ENCODE results near the gene MAPRE3. TPM values are rescaled to one million over a fixed set of nuclear protein-coding genes. Genes with fewer than 3 reads are reported as not detected.
A peak's percentile ranks its signal among the peaks of the same experiment; 100 is the strongest.

MAPRE3 gene
- total and polyA plus RNA-seq, 4 donors: 10.2 to 41.9 (median 27.2) TPM

DNA sequence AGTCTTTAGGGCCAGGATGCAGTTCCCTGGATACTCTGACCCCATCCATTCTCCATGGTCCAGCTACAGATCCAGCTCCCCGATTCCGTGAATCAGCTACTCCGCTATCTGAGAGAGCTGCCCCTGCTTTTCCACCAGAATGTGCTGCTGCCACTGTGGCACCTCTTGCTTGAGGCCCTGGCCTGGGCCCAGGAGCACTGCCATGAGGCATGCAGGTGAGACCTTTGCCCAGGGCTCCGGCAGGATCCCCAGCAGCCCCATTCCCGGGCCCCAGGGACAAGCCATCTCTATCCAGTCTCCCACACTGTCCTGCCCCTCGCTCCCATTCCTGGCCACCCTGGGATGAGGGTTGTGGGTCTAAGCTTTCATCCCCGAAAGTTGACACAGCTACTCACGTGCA, 69.8 kb downstream of the MAPRE3 start:
- WGBS, 2 donors: 94 to 96% methylated on average over 8 of the region's 8 CpGs
- H3K9me3 ChIP-seq (ENCODE audit: control insufficient read depth in 4 of 4, insufficient read depth in 3 of 4, low read length in 3 of 4): no peaks in the 10 kb centered on the region
- H3K36me3 ChIP-seq (ENCODE audit: control insufficient read depth in 4 of 4, insufficient read depth in 4 of 4, low read length in 4 of 4): peaks cover 27 to 63% (median 33%) of the 10 kb centered on the region in 4 donors
- no peak for DNase-seq
- H3K4me1 ChIP-seq (ENCODE audit: control insufficient read depth in 5 of 5, insufficient read depth in 5 of 5, low read length in 5 of 5): peaks cover 0 to 5% (median 0%) of the 10 kb centered on the region in 5 donors
- H3K4me3 ChIP-seq: no peak overlapping the region
- H3K9ac ChIP-seq (ENCODE audit: insufficient read depth in 1 of 2, low read length in 2 of 2): no peak overlapping the region
- ATAC-seq (ENCODE audit: insufficient read depth, low FRiP score): no peak
- TF ChIP-seq, protein P1, sequence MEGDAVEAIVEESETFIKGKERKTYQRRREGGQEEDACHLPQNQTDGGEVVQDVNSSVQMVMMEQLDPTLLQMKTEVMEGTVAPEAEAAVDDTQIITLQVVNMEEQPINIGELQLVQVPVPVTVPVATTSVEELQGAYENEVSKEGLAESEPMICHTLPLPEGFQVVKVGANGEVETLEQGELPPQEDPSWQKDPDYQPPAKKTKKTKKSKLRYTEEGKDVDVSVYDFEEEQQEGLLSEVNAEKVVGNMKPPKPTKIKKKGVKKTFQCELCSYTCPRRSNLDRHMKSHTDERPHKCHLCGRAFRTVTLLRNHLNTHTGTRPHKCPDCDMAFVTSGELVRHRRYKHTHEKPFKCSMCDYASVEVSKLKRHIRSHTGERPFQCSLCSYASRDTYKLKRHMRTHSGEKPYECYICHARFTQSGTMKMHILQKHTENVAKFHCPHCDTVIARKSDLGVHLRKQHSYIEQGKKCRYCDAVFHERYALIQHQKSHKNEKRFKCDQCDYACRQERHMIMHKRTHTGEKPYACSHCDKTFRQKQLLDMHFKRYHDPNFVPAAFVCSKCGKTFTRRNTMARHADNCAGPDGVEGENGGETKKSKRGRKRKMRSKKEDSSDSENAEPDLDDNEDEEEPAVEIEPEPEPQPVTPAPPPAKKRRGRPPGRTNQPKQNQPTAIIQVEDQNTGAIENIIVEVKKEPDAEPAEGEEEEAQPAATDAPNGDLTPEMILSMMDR (IDR thresholded peaks at IDR 0.05; ENCODE audit: control extremely low read depth, extremely low read depth): no peak
- no peak overlapping the region for H3K27ac ChIP-seq (ENCODE audit: low read depth in 1 of 2, low read length in 1 of 2)
- no peaks in the 10 kb centered on the region for H3K27me3 ChIP-seq (ENCODE audit: control insufficient read depth in 3 of 3, insufficient read depth in 3 of 3, low read length in 2 of 3)

DNA sequence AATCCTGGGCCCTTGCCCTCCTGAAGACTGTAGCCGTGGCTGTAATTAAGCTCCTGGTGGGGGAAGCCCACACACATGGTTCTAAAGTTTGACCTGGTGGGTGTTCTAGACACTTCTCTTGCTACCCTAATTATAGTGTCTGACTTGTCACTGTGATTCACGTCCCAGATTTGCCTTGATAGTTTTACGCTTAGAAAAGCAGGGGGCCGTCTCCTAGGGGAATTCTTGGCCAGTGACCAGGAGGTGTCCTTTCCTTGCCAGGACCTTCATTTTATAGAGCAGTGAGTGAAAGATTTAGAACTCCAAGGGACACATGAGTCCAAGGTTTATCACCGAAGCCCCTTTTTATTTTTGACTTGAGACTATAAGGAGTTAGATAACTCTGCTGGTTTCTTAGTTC, 71.3 kb downstream of the MAPRE3 start:
- TF ChIP-seq, protein P1 (IDR thresholded peaks at IDR 0.05; ENCODE audit: control extremely low read depth, extremely low read depth): no peak
- H3K4me1 ChIP-seq (ENCODE audit: control insufficient read depth in 5 of 5, insufficient read depth in 5 of 5, low read length in 5 of 5): peaks cover 0 to 5% (median 0%) of the 10 kb centered on the region in 5 donors
- H3K27ac ChIP-seq (ENCODE audit: low read depth in 1 of 2, low read length in 1 of 2): peak overlapping the region in 1 of 2 donors; percentile 10
- DNase-seq (peak in 2 of 3 donors; percentile 11 to 35), ATAC-seq (ENCODE audit: insufficient read depth, low FRiP score) (no peak)
- H3K4me3 ChIP-seq: no peak overlapping the region
- no peaks in the 10 kb centered on the region for H3K9me3 ChIP-seq (ENCODE audit: control insufficient read depth in 4 of 4, insufficient read depth in 3 of 4, low read length in 3 of 4)
- WGBS, 2 donors: 72 to 86% methylated on average over 5 of the region's 5 CpGs
- H3K36me3 ChIP-seq (ENCODE audit: control insufficient read depth in 4 of 4, insufficient read depth in 4 of 4, low read length in 4 of 4): peaks cover 21 to 49% (median 26%) of the 10 kb centered on the region in 4 donors
- no peaks in the 10 kb centered on the region for H3K27me3 ChIP-seq (ENCODE audit: control insufficient read depth in 3 of 3, insufficient read depth in 3 of 3, low read length in 2 of 3)
- peak overlapping the region in 1 of 2 donors; percentile 49 for H3K9ac ChIP-seq (ENCODE audit: insufficient read depth in 1 of 2, low read length in 2 of 2)

DNA sequence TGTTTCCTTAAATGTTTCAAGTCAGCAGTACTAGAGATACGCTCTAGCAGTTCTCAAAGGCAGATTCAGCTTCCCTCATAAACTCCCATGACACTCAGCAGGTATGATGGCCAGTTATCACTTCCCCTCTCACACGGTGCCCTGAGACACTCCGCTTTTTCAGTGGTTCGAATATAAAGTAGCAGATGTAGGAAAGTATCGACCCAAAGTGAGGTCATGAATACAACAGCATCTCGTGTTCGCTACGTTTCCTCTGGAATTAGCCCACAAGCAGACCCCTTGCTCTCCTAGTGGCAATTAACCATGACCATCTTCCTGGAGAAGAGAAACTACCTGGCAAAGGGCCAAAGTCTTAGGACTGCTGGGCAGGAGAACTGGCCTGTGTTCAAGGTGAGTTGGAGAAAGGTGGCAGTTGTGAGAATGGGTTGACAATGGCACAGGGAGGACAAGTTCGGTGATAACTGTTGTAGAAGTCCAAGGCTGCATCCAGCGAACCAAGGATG, 71.8 kb downstream of the MAPRE3 start:
- DNase-seq (no peak), ATAC-seq (ENCODE audit: insufficient read depth, low FRiP score) (no peak)
- Histone ChIP-seq H3K9me3 (ENCODE audit: control insufficient read depth in 4 of 4, insufficient read depth in 3 of 4, low read length in 3 of 4) (no peaks in the 10 kb centered on the region), H3K27me3 (ENCODE audit: control insufficient read depth in 3 of 3, insufficient read depth in 3 of 3, low read length in 2 of 3) (no peaks in the 10 kb centered on the region), H3K9ac (ENCODE audit: insufficient read depth in 1 of 2, low read length in 2 of 2) (no peak overlapping the region), H3K36me3 (ENCODE audit: control insufficient read depth in 4 of 4, insufficient read depth in 4 of 4, low read length in 4 of 4) (peaks cover 21 to 45% (median 23%) of the 10 kb centered on the region in 4 donors), H3K27ac (ENCODE audit: low read depth in 1 of 2, low read length in 1 of 2) (no peak overlapping the region), H3K4me3 (no peak overlapping the region), H3K4me1 (ENCODE audit: control insufficient read depth in 5 of 5, insufficient read depth in 5 of 5, low read length in 5 of 5) (peaks cover 0 to 5% (median 0%) of the 10 kb centered on the region in 5 donors)
- TF ChIP-seq, protein P1 (IDR thresholded peaks at IDR 0.05; ENCODE audit: control extremely low read depth, extremely low read depth): no peak
- WGBS, 2 donors: 82 to 87% methylated on average over 10 of the region's 10 CpGs
